GM19438 (cell line): ENCODE data around the gene TMEM266.

Experiments
- ATAC-seq: cut with Tn5 transposase; IDR thresholded peaks from one replicate; pipeline ENCODE4 v1.9.1; 2021; ENCODE audit warnings: low read depth; ENCODE audit not compliant: unreplicated experiment

The TMEM266 gene

GRCh38 chr15:76065245-76065644 lies 5.5 kb downstream of the TMEM266 start:
- ATAC-seq, result no peak

- no peak for ATAC-seq
Observed at GRCh38 chr15:76065793-76066192, 6.0 kb downstream of the TMEM266 start.

DNA sequence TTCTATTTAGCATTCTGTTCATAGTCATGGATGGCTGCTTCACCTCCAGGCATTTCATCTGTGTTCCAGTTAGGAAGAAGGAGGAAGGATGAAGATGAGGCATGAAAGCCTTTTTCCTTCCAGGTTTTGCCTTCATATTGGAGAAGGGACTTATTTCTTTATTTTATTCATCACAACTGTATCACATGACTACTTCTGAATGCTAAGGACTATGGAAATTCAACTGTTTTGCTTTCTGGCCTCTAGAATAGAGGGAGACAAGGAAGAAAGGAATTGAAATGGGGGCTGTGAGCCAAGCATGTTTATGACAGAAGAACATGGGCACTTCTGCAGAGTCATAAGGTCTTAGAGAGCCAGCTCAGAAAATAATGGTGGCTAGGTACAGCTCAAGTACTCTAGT lies 10.4 kb downstream of the TMEM266 start:
- no peak for ATAC-seq

DNA sequence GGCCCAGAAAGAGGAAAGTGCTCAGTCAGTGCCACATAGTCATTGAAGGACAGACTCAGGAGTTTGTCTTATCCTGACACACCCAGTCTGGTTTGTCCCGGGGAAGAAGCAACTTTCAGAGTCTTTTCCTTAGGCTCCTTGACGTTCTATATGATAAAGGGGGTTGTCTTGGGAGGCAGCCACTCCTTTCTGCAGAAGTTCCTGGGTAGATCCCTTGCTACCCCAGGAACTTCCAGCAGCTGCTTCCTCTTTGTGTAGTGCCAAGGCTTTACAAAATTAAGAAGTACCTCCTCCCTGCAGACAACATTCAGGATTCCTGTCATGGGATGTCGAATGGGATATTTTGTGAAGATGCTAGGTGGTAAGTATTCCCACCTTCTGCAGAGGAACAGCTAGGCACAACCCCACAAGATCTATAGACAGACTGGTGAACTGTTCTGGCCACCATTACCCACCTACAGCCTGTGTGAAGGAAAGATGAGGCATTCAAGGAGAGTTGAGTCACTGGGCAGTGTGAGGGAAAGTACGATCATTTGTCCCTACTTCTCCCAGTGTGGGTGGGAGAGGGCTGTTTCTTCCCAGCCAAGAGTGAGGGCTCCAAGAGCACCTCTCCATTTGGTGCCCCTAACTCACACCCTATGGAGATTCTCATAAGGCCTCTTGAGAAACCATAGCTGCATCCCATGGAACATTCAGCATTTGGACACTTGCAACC lies 11.3 kb downstream of the TMEM266 start:
- ATAC-seq, result no peak

GRCh38 chr15:76071806-76072205 lies 12.0 kb downstream of the TMEM266 start:
- ATAC-seq, result no peak

DNA sequence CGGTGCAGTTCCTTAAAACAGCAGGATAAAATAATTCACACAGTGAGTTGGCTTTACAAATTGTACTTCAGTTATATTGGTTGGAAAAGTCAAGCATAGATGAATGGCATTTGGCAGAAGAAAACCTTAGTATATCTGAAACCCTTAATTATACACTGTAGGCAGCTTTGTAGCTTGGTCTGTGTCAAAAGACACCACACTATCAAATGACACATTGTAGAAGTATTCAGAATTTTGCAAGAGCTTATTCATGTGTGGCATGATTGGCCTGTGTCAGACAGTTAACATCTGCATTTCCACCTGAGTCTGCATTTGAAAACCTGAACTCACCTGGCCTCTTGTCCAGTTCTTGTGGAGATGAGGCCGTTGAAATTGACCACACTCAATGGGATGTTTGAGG lies 13.8 kb downstream of the TMEM266 start:
- ATAC-seq, result no peak

DNA sequence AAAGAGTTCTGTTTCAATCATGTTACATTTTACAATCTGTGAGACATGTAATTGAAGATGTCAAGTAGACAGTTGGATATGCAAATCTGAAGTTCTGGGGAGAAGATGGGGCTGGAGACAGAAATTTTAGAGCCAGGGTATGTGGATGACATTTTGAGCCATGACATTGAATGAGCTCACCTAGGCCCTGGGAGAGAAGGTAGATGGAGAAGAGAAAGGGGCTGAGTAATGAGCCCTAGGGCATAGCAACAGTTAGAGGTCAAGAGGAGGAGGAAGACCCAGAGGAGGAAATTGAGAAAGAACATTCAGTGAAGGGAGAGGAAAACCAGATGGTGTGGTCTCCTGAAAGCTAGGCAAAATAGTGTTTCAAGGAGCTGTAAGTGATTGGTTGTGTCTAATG lies 15.3 kb downstream of the TMEM266 start:
- ATAC-seq, result no peak

DNA sequence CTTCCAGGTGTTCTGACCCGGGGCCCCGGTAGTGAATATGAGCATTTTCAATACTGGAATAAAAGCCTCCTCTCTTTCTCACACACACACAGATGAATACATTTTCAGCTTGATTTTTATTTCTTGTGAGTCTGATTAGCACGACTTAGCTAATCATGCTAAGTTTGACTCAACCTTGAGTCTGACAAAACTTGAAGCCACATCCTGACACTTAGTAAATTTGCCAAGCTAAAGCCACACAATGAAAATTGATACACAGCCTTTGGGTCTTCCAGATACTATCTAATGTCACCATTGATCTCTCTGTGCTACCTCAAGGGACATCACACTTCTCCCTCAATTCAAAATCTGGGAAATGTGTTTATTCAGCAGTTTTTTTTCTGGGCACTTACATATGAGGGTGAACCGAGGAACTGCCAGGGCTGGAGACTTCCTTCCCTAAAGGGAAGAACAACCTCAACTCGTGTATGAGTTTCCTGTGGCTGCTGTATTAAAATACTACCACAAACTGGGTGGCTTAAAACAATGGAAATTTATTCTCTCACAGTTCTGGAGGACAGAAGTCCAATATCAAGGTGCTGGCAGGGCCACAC lies 18.6 kb downstream of the TMEM266 start:
- no peak for ATAC-seq

GRCh38 chr15:76084256-76084655 lies 24.5 kb downstream of the TMEM266 start:
- ATAC-seq, result no peak

DNA sequence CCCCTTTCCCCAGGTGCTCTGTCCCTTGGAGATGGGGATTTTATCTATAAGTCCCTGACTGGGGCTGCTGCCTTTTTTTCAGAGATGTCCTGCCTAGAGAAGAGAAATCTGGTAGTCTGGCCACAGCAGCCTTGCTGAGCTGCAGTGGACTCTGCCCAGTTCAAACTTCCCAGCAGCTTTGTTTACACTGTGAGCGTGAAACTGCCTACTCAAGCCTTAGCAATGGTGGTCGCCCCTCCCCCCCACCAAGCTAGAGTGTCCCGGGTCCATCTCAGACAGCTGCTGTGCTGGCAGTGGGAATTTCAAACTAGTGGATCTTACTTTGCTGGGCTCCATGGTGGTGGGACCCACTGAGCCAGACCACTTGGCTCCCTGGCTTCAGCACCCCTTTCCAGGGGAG lies 38.9 kb downstream of the TMEM266 start:
- ATAC-seq, result no peak

DNA sequence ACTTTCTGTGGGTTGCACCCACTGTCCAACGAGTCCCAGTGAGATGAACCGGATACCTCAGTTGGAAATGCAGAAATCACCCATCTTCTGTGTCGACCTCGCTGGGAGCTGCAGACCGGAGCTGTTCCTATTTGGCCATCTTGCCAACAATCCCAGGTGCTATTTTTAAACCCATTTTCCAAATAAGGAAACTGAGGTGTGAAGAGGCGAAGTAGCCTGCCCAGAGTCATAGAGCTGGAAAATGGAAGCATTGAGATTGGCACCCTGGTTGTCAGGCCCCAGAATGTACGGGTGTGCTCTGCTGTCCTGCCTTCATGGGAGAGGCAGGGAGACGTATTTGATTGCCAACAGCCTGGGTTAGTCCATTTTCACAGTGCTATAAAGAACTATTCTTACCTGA lies 39.6 kb downstream of the TMEM266 start:
- ATAC-seq, result no peak

DNA sequence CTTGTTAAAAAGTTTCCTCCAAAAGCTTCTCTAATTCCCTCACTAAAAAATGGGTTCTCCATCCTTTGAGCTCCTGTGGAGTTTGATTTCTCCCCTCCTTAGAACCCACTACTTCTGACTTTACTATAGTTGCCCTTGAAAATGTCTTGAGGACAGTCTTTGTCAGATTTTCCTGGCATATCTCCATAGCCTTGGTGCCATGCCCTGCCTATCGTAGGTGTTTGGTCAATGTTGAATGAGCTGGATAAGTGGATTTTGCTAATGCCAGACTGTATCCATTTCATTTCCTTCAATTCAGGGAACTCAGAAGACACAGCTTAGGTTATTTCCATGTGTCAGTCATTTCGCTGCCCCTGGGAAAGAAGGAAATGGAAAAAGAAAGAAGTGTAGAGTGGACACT lies 40.6 kb downstream of the TMEM266 start:
- no peak for ATAC-seq

DNA sequence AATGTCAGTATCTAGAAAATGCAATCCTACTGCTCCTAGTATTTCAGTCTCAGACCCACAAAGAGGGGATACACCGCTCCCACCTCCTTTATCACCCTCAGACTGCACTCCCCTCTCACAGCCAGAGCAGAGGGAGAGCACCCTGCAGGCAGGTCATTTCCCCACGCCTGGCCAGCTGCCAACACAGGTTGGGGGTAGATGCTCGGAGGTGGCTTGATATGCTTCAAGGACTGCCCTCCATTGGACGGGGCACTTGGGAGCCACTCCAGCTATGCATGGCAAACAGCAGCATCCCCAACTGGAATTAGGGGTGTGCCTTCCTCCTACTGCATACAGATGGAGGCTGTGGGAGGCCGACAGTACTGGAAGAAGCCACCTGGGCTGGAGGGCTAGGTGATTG lies 41.9 kb downstream of the TMEM266 start:
- ATAC-seq, result no peak

DNA sequence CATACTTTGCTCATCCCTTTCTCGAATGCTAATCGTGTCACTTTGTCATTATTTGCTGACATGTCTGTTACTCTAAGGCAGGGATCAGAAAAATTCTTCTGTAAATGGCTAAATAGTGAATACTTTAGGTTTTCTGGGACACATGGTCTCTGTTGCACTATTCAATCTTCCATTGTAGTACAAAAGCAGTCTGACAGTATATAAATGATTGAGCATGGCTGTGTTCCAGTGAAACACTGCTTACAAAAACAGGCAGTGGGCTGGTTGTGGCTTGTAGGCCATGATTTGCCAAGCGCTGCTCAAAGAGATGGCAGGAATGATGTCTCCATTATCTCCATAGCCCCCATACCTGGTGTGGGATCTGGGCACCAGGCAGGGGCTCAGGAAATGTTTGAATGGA lies 45.6 kb downstream of the TMEM266 start:
- no peak for ATAC-seq

GRCh38 chr15:76105911-76106310 lies 46.1 kb downstream of the TMEM266 start:
- ATAC-seq, result no peak

GRCh38 chr15:76107169-76107568 lies 47.4 kb downstream of the TMEM266 start:
- no peak for ATAC-seq

DNA sequence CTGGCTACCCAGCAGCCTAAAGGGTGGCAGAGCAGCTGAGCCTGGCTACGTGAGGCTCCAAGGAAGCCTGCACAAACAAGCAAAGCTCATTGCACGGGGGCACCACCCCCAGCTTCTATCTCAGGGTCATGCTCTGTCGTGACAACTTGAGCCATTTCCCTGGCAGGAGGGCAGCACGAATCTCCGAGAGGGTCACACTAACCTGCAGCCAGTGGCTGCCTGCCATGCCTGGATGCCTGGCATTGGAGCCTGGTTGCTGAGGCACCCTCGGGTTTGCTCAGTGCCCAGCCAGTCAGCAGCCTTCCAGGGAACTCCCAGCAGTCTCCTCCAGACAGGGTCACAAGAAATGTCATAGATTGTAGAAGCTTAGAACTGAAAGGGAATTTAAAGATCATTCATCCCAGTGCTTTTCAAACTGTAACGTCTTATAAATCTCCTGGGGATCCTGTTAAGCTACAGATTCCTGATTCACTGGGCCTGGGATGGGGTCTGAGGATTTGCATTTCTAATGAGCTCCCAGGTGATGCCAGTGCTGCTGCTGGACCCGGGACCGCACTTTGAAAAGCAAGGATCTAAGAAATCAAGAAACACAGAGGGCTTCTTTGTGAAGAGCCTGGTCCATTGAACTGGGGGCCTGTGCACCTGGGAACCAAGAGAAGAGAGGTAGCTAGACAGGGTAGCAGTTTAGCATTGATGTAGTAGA lies 48.4 kb downstream of the TMEM266 start:
- ATAC-seq, result no peak

- ATAC-seq, result no peak
Observed at GRCh38 chr15:76109046-76109445, 49.3 kb downstream of the TMEM266 start.

GRCh38 chr15:76114561-76114960 lies 54.8 kb downstream of the TMEM266 start:
- ATAC-seq, result no peak

- ATAC-seq, result no peak
Observed at GRCh38 chr15:76116138-76116885, 56.5 kb downstream of the TMEM266 start.

DNA sequence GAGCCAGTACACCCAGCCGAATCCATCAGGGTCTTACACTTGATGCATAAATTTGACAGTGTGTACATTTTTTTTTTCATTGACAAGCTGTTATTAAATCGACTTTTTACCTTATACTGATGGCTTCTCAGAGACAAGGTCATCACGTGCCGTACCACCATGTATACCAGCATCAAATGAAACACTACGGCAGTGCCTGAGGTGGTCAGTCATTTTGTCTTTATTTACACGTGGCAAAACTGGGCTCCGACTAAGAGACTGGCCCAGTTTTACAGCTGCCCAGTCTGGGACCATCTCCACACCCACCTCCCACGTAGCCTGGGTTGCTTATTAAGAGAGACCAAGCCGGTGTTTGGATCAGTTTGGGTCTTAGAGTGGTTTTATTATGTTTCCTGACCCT lies 57.4 kb downstream of the TMEM266 start:
- ATAC-seq, result no peak
